RCC 7860 (cell line): ENCODE measurements around the gene ARHGEF39.
"Not testable (repeated sequence)": the region's sequence is repeated elsewhere in the genome, so short reads cannot be mapped to it uniquely, and the experiment has no call there.

Experiments
- DNase-seq: peaks from one replicate; pipeline ENCODE4 v3.0.0-alpha.2; 2015; ENCODE audit warnings: low spot score
- FAIRE-seq: peaks from 2 replicates; lab custom pipeline; 2012; peaks lifted over from hg19 to GRCh38; lab: Jason Lieb, UNC

Gene ARHGEF39

GRCh38 chr9:35628389-35628991 lies 36.5 kb downstream of the ARHGEF39 start:
- FAIRE-seq, result no peak
- no peak for DNase-seq

- FAIRE-seq, result no peak
- DNase-seq, result no peak
These were observed 37.4 kb downstream of the ARHGEF39 start for GRCh38 chr9:35627575-35627974.

GRCh38 chr9:35619800-35620158 lies 45.2 kb downstream of the ARHGEF39 start:
- DNase-seq (no peak), FAIRE-seq (no peak)

GRCh38 chr9:35618854-35619799 lies 45.9 kb downstream of the ARHGEF39 start:
- FAIRE-seq (no peak), DNase-seq (no peak)

DNA sequence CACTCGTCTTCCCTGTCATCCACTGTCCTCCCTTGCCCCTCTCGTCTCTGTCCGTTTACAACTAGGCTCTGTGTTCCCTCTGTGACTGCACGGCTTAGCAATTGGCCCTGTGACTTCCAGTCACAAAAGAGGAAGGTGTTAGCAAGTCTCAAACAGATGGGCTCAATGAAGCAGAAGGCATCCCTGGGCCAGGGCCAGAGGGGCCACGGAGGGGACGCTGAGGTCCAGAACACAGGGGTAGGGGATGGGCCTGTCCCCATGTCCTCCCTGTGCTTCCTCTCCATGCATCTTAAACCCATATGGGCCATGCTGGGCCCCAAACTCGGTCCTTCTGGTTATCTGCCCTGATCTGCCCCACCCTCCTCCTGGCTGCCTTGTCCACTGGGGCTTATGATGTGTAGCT lies 46.7 kb downstream of the ARHGEF39 start, which contains the start of gene CD72:
TSS of gene CD72 (minus strand) at position 89 of the 403 bp plus-strand sequence. CDS start 110 bp downstream, outside the sequence.
- FAIRE-seq, result no peak
- DNase-seq, result no peak

GRCh38 chr9:35617548-35617947 lies 47.4 kb downstream of the ARHGEF39 start:
- no peak for FAIRE-seq
- DNase-seq, result no peak

DNA sequence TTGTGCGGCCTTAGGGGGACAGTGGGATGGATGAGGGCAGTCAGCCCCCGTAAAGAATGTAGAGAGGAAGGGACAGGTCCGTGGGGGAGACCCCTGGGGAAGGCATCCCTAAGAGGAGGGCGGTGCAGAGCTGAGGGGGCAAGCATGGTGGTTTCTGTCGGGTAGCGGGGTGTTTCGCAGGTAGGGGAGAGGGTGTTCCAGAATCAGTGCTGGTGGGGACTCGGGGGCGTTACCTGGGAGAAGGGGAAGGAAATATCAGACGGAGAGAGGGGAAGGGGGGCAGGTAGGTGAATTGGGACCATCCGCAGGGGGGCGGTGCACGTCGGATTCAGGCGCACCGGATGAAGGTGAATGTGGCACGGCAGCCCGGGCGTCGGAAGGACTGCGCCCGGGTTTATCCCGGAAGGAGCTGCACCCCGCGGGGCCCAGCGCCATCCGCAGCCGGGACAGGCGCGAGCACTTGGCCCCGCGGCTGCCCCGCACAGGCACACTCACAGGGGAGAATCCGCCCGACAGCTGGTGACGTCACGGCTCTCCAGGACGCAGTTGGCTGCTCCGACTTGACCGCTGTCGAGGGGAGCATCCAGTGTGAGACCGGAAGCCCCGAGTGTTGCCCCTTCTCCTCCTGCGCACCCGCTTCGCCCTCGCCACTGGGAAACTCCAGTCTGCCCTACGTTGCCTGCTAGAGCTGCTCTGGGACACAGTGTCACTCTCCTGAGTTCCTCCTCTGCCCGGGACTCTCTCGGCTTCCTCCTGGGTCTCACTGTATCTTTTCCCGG lies 48.1 kb downstream of the ARHGEF39 start:
- FAIRE-seq, result no peak
- DNase-seq, result no peak

- no peak for DNase-seq
These were observed 48.9 kb downstream of the ARHGEF39 start for GRCh38 chr9:35615981-35616680.

GRCh38 chr9:35612843-35613242 lies 52.2 kb downstream of the ARHGEF39 start:
- DNase-seq (no peak), FAIRE-seq (no peak)

More at GRCh38 chr9:35615981-35616680, 48.9 kb downstream of the ARHGEF39 start:
- FAIRE-seq, result no peak

DNA sequence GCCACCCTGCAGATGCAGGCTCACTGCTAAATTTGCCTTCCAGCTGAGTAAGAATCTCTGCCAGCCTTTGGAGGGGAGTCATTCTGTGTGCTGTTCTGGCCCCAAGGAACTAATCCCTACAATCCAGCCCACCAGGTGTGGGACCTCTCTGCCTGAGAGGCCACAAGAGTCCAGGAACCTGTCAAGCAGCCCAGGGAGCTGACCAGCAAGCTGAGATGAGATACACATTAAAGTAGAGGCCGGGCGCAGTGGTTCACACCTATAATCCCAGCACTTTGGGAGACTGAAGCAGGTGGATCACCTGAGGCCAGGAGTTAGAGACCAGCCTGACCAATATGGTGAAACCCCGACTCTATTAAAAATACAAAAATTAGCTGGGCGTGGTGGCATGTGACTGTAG lies 52.9 kb downstream of the ARHGEF39 start:
- DNase-seq, FAIRE-seq: not testable (repeated sequence)

- FAIRE-seq (no peak), DNase-seq (no peak)
These were observed 53.7 kb downstream of the ARHGEF39 start for GRCh38 chr9:35611230-35611797.

GRCh38 chr9:35609820-35610163 lies 55.2 kb downstream of the ARHGEF39 start:
- FAIRE-seq (no peak), DNase-seq (no peak)
